Activated naive CD8-positive, alpha-beta T cell treated with anti-CD3 and anti-CD28 coated beads for 36 hours (primary cell): ENCODE measurements around the gene KLHL8. TPM values are rescaled to one million over a fixed set of nuclear protein-coding genes. Genes with fewer than 3 reads are reported as not detected.

ENCODE experiments used
- DNase-seq: peaks from one replicate; pipeline ENCODE4 v3.0.0; 2021
- H3K27ac Mint-ChIP-seq: one replicate; pipeline ENCODE4 v1.8.0; 2022; ENCODE audit warnings: mild to moderate bottlenecking, moderate library complexity, mixed read lengths
- H3K27me3 Mint-ChIP-seq: one replicate; pipeline ENCODE4 v1.8.0; 2022; ENCODE audit warnings: mild to moderate bottlenecking, mixed read lengths
- H3K36me3 Mint-ChIP-seq: one replicate; pipeline ENCODE4 v1.8.0; 2021; ENCODE audit warnings: mild to moderate bottlenecking, mixed read lengths
- H3K4me1 Mint-ChIP-seq: one replicate; pipeline ENCODE4 v1.8.0; 2021; ENCODE audit warnings: mixed read lengths
- H3K4me3 Mint-ChIP-seq: one replicate; pipeline ENCODE4 v1.8.0; 2022; ENCODE audit warnings: mild to moderate bottlenecking, moderate library complexity, mixed read lengths
- H3K9me3 Mint-ChIP-seq: one replicate; pipeline ENCODE4 v1.8.0; 2022; ENCODE audit warnings: mixed read lengths
- total RNA-seq, 2 experiments: library from RNA; stranded (reverse); gene quantifications; one replicate each; pipeline ENCODE4 v1.2.3, GENCODE V29; 2021

Gene KLHL8
- total RNA-seq, 2 experiments from 2014 or later: 16.2 to 17.4 TPM

DNA sequence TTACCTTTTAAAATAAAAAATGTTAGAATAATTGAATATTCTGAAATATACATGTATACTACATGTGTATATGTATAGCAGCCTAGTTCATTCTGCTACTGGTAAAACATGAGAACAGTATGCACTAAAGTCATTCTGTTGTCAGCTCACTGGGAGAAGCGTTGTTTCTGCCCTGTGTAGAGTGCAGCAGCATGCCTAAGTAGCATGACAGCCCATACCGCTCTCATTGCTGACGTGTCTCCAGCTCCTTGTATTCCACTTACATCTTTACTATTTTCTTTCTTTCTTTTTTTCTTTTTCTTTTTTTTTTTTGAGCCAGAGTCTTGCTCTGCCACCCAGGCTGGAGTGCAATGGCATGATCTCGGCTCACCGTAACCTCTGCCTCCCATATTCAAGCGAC lies 90.7 kb downstream of the KLHL8 start:
- Mint-ChIP-seq H3K27ac (no peak overlapping the region), H3K4me3 (no peak overlapping the region), H3K9me3 (no peaks in the 10 kb centered on the region), H3K4me1 (no peaks in the 10 kb centered on the region), H3K27me3 (no peaks in the 10 kb centered on the region), H3K36me3 (peaks cover 22% of the 10 kb centered on the region)
- DNase-seq: no peak

- Mint-ChIP-seq H3K27ac (no peak overlapping the region), H3K27me3 (no peaks in the 10 kb centered on the region), H3K4me1 (no peaks in the 10 kb centered on the region), H3K9me3 (no peaks in the 10 kb centered on the region), H3K36me3 (peaks cover 16% of the 10 kb centered on the region), H3K4me3 (no peak overlapping the region)
- no peak for DNase-seq
These were observed 92.3 kb downstream of the KLHL8 start for GRCh38 chr4:87128006-87128705.

DNA sequence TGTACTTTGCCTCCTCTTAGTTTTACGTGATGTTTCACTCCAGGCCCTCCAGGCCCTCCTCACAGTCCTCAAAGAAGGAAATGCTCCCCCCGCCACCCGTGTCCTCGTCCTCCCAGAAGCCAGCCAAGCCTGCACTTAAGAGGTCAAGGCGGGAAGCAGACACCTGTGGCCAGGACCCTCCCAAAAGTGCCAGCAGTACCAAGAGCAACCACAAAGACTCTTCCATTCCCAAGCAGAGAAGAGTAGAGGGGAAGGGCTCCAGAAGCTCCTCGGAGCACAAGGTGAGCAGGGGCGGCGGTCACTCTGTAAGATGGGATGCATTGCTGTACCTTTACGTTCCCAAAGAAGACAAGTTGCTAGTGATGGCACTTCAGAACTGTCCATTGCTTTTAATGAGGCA lies 94.4 kb downstream of the KLHL8 start:
- H3K27ac Mint-ChIP-seq: no peak overlapping the region
- H3K9me3 Mint-ChIP-seq: no peaks in the 10 kb centered on the region
- H3K36me3 Mint-ChIP-seq: peaks cover 7% of the 10 kb centered on the region
- no peak for DNase-seq
- peaks cover 4% of the 10 kb centered on the region for H3K4me1 Mint-ChIP-seq
- H3K27me3 Mint-ChIP-seq: no peaks in the 10 kb centered on the region
- no peak overlapping the region for H3K4me3 Mint-ChIP-seq

GRCh38 chr4:87122252-87122651 lies 98.2 kb downstream of the KLHL8 start:
- H3K27ac Mint-ChIP-seq: no peak overlapping the region
- DNase-seq: no peak
- no peaks in the 10 kb centered on the region for H3K27me3 Mint-ChIP-seq
- H3K9me3 Mint-ChIP-seq: no peaks in the 10 kb centered on the region
- no peak overlapping the region for H3K4me3 Mint-ChIP-seq
- peaks cover 9% of the 10 kb centered on the region for H3K4me1 Mint-ChIP-seq
- H3K36me3 Mint-ChIP-seq: peaks cover 15% of the 10 kb centered on the region

DNA sequence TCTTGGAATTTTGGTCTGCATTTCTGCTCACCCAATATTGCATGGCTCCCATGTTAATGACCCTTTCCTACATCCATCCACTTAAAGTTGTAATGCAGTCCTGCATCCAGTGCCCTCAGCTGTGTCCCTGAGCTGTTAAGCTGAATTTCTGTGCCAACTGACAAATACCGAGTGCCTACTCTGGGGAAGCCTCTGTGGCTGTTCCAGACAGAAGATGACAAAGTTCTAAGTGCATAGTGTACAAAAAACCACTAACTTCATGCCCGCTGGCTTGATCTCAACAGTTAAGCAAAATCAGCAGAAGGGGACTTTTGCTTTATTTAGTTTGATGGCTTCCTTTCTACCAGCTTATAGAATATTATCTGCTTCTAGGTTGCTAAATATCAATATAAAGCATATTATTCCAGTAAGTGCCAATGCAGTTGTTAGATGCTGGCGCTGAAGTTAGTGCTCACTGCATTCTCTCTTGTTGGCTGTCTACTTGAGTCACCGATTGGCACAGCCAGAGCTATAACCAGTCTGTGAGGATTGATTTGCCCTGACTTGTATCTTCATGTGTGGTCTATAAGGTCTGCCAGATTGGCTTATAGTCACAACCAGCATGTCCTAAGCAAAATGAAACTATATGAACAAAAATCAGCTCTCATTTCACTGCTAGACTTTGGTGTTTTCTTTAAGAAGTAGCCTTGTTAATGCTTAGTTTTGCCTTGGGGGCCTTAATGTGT lies 98.9 kb downstream of the KLHL8 start:
- Mint-ChIP-seq H3K27me3 (no peaks in the 10 kb centered on the region), H3K4me1 (peaks cover 9% of the 10 kb centered on the region), H3K9me3 (no peaks in the 10 kb centered on the region), H3K27ac (no peak overlapping the region), H3K4me3 (no peak overlapping the region), H3K36me3 (peaks cover 17% of the 10 kb centered on the region)
- no peak for DNase-seq

- H3K9me3 Mint-ChIP-seq: no peaks in the 10 kb centered on the region
- no peak overlapping the region for H3K4me3 Mint-ChIP-seq
- no peak overlapping the region for H3K27ac Mint-ChIP-seq
- peaks cover 9% of the 10 kb centered on the region for H3K4me1 Mint-ChIP-seq
- DNase-seq: no peak
- peaks cover 15% of the 10 kb centered on the region for H3K36me3 Mint-ChIP-seq
- no peaks in the 10 kb centered on the region for H3K27me3 Mint-ChIP-seq
These were observed 99.8 kb downstream of the KLHL8 start for GRCh38 chr4:87120411-87121162.

GRCh38 chr4:87120010-87120409 lies 100.4 kb downstream of the KLHL8 start:
- no peaks in the 10 kb centered on the region for H3K27me3 Mint-ChIP-seq
- H3K9me3 Mint-ChIP-seq: no peaks in the 10 kb centered on the region
- peaks cover 9% of the 10 kb centered on the region for H3K4me1 Mint-ChIP-seq
- H3K36me3 Mint-ChIP-seq: peaks cover 13% of the 10 kb centered on the region
- no peak overlapping the region for H3K4me3 Mint-ChIP-seq
- H3K27ac Mint-ChIP-seq: no peak overlapping the region
- no peak for DNase-seq

DNA sequence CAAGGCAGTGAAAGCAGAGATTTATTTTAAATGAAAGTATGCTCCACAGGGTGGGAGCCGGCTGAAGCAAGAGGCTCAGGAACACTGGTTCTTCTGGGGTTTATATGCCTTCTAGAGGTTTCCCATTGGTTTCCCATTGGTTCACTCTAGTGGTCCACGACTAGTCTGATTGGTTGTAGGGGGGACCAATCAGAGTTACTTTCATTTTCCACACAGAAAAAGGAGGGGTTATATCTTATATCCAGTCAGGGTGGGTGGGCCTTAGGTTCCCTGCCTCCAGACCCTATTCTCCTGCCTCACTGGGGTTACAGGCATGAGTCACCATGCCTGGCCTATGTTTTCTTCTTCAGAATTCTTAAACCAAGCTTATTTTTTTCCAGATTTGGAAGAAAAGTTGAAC lies 101.6 kb downstream of the KLHL8 start:
- H3K36me3 Mint-ChIP-seq: peaks cover 16% of the 10 kb centered on the region
- no peak for DNase-seq
- no peak overlapping the region for H3K27ac Mint-ChIP-seq
- H3K27me3 Mint-ChIP-seq: no peaks in the 10 kb centered on the region
- H3K9me3 Mint-ChIP-seq: no peaks in the 10 kb centered on the region
- peaks cover 9% of the 10 kb centered on the region for H3K4me1 Mint-ChIP-seq
- no peak overlapping the region for H3K4me3 Mint-ChIP-seq

GRCh38 chr4:87118421-87118820 lies 102.0 kb downstream of the KLHL8 start:
- peaks cover 16% of the 10 kb centered on the region for H3K36me3 Mint-ChIP-seq
- H3K4me1 Mint-ChIP-seq: peaks cover 9% of the 10 kb centered on the region
- H3K27ac Mint-ChIP-seq: no peak overlapping the region
- H3K4me3 Mint-ChIP-seq: no peak overlapping the region
- DNase-seq: no peak
- H3K27me3 Mint-ChIP-seq: no peaks in the 10 kb centered on the region
- H3K9me3 Mint-ChIP-seq: no peaks in the 10 kb centered on the region

DNA sequence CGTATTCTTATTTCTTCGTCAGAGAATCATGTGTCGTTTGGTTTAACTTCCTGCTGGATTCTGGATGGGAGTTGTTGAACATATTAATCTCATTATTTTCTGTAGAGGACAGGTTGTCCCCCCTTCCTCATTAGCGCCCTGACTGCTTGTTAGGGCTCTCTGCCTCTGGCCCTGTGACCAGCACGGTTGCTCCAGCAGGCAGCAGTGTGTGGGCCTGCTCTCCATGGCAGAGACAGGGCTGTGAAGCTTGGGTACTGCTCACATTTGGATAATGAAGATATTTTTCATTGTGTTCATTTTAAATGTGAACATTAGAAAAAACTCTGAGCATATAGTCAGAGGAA lies 102.7 kb downstream of the KLHL8 start:
- Mint-ChIP-seq H3K4me3 (no peak overlapping the region), H3K9me3 (no peaks in the 10 kb centered on the region), H3K36me3 (peaks cover 16% of the 10 kb centered on the region), H3K27me3 (no peaks in the 10 kb centered on the region), H3K27ac (no peak overlapping the region), H3K4me1 (peaks cover 9% of the 10 kb centered on the region)
- DNase-seq: no peak

GRCh38 chr4:87117051-87117731 lies 103.2 kb downstream of the KLHL8 start:
- peaks cover 18% of the 10 kb centered on the region for H3K36me3 Mint-ChIP-seq

GRCh38 chr4:87116231-87116630 lies 104.2 kb downstream of the KLHL8 start:
- Mint-ChIP-seq H3K9me3 (no peaks in the 10 kb centered on the region), H3K4me1 (peaks cover 5% of the 10 kb centered on the region), H3K27me3 (no peaks in the 10 kb centered on the region), H3K4me3 (no peak overlapping the region), H3K27ac (no peak overlapping the region), H3K36me3 (peaks cover 18% of the 10 kb centered on the region)
- no peak for DNase-seq

More at GRCh38 chr4:87117051-87117731, 103.2 kb downstream of the KLHL8 start:
- no peaks in the 10 kb centered on the region for H3K9me3 Mint-ChIP-seq
- H3K27me3 Mint-ChIP-seq: no peaks in the 10 kb centered on the region
- no peak for DNase-seq
- no peak overlapping the region for H3K27ac Mint-ChIP-seq
- no peak overlapping the region for H3K4me3 Mint-ChIP-seq
- peaks cover 5% of the 10 kb centered on the region for H3K4me1 Mint-ChIP-seq

DNA sequence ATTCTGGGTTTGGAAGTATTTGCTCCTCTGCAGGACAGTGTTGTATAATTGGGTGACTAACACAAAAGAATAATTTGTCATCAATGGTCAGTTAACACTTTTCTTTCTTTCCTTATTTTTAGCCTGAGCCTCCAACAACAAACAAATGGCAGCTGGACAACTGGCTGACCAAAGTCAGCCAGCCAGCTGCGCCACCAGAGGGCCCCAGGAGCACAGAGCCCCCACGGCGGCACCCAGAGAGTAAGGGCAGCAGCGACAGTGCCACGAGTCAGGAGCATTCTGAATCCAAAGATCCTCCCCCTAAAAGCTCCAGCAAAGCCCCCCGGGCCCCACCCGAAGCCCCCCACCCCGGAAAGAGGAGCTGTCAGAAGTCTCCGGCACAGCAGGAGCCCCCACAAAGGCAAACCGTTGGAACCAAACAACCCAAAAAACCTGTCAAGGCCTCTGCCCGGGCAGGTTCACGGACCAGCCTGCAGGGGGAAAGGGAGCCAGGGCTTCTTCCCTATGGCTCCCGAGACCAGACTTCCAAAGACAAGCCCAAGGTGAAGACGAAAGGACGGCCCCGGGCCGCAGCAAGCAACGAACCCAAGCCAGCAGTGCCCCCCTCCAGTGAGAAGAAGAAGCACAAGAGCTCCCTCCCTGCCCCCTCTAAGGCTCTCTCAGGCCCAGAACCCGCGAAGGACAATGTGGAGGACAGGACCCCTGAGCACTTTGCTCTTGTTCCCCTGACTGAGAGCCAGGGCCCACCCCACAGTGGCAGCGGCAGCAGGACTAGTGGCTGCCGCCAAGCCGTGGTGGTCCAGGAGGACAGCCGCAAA lies 106.0 kb downstream of the KLHL8 start:
- DNase-seq: no peak
- no peaks in the 10 kb centered on the region for H3K9me3 Mint-ChIP-seq
- H3K27me3 Mint-ChIP-seq: no peaks in the 10 kb centered on the region
- peaks cover 15% of the 10 kb centered on the region for H3K36me3 Mint-ChIP-seq
- H3K4me3 Mint-ChIP-seq: no peak overlapping the region
- H3K27ac Mint-ChIP-seq: no peak overlapping the region
- H3K4me1 Mint-ChIP-seq: no peaks in the 10 kb centered on the region

GRCh38 chr4:87112063-87112462 lies 108.4 kb downstream of the KLHL8 start:
- no peak for DNase-seq
- peaks cover 24% of the 10 kb centered on the region for H3K36me3 Mint-ChIP-seq

More at GRCh38 chr4:87112063-87112462, 108.4 kb downstream of the KLHL8 start:
- no peaks in the 10 kb centered on the region for H3K9me3 Mint-ChIP-seq
- no peaks in the 10 kb centered on the region for H3K27me3 Mint-ChIP-seq
- peaks cover 4% of the 10 kb centered on the region for H3K4me1 Mint-ChIP-seq
- H3K4me3 Mint-ChIP-seq: no peak overlapping the region
- no peak overlapping the region for H3K27ac Mint-ChIP-seq
